GM18508 (cell line): Measurements from ENCODE around the gene TMX4.
A peak's percentile ranks its signal among the peaks of the same experiment; 100 is the strongest.
"Not testable (repeated sequence)": the region's sequence is repeated elsewhere in the genome, so short reads cannot be mapped to it uniquely, and the experiment has no call there.

Experiments used
- ATAC-seq: cut with Tn5 transposase; IDR thresholded peaks from one replicate; pipeline ENCODE4 v1.9.1; 2021; ENCODE audit warnings: moderate number of reproducible peaks; ENCODE audit not compliant: insufficient read depth, unreplicated experiment

Gene TMX4

GRCh38 chr20:7975851-7976414 lies 43.6 kb downstream of the TMX4 start:
- no peak for ATAC-seq

- no peak for ATAC-seq
Observed at GRCh38 chr20:7974785-7975435, 44.7 kb downstream of the TMX4 start.

- ATAC-seq = no peak
Observed at GRCh38 chr20:7971536-7972280, 47.9 kb downstream of the TMX4 start.

- no peak for ATAC-seq
Observed at GRCh38 chr20:7967199-7967844, 52.2 kb downstream of the TMX4 start.

GRCh38 chr20:7966176-7966575 lies 53.4 kb downstream of the TMX4 start:
- ATAC-seq = no peak

- no peak for ATAC-seq
Observed at GRCh38 chr20:7959484-7959883, 60.1 kb downstream of the TMX4 start.

- not testable (repeated sequence) for ATAC-seq
Observed at GRCh38 chr20:7956561-7956960, 63.0 kb downstream of the TMX4 start.

- no peak for ATAC-seq
Observed at GRCh38 chr20:7950387-7950786, 69.2 kb downstream of the TMX4 start.

GRCh38 chr20:7943891-7944290 lies 75.7 kb downstream of the TMX4 start:
- no peak for ATAC-seq

- ATAC-seq = no peak
Observed at GRCh38 chr20:7940341-7940740, 79.2 kb downstream of the TMX4 start, which contains the start of gene HAO1. Gene HAO1, minus strand, starts transcription at chr20:7940458. Its CDS starts 36 bp downstream, at chr20:7940422.

- no peak for ATAC-seq
Observed at GRCh38 chr20:7939663-7940062, 79.9 kb downstream of the TMX4 start.

GRCh38 chr20:7938058-7938457 lies 81.5 kb downstream of the TMX4 start:
- no peak for ATAC-seq

GRCh38 chr20:7937328-7937727 lies 82.2 kb downstream of the TMX4 start:
- ATAC-seq = no peak

- peak; percentile 59 for ATAC-seq
Observed at GRCh38 chr20:7935027-7935551, 84.5 kb downstream of the TMX4 start.

- no peak for ATAC-seq
Observed at GRCh38 chr20:7933346-7933745, 86.2 kb downstream of the TMX4 start.

GRCh38 chr20:7930343-7930742 lies 89.2 kb downstream of the TMX4 start:
- no peak for ATAC-seq
